ENCODE results near the gene VTN.

The VTN gene

DNA sequence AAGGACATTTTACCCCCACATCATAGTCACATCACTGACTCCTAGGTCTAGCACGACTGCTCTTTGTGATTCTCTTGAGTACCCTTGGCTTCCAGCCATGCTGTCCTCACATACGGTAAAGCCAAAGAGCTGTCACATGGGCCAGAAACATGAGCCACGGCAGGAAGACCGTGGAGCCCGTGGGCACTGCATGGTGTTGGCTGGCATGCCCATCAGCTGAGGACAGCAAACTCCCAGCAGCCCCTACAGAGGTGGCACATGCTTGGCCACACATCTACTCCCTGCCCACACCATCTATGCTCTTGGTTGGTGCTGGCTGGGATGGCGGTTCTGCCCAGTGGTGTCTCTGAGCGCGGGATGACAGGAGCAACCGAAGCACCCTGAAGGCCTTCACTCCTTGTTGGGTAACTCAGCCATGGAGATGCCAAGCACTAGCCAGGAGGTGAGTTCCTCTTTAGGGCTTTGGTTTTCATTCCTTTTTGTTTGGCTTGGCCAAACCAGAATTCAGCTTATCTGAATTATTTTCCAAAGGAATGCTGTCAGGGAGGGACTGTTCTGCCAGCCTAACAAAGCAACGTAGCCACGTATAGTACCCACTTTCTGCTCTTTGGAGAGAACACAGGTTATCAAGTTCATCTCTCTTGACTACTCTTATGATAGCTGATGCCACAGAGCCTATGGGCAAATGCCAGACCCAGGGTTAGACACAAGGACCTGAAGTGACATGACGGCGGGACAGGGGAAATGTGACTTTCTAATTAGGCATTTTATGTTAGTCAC, 24.5 kb downstream of the VTN start:
- TF ChIP-seq, protein P1, sequence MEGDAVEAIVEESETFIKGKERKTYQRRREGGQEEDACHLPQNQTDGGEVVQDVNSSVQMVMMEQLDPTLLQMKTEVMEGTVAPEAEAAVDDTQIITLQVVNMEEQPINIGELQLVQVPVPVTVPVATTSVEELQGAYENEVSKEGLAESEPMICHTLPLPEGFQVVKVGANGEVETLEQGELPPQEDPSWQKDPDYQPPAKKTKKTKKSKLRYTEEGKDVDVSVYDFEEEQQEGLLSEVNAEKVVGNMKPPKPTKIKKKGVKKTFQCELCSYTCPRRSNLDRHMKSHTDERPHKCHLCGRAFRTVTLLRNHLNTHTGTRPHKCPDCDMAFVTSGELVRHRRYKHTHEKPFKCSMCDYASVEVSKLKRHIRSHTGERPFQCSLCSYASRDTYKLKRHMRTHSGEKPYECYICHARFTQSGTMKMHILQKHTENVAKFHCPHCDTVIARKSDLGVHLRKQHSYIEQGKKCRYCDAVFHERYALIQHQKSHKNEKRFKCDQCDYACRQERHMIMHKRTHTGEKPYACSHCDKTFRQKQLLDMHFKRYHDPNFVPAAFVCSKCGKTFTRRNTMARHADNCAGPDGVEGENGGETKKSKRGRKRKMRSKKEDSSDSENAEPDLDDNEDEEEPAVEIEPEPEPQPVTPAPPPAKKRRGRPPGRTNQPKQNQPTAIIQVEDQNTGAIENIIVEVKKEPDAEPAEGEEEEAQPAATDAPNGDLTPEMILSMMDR (conservative IDR thresholded peaks at IDR 0.05): no peak
- no peak for TF ChIP-seq ZFX (IDR thresholded peaks at IDR 0.05)
- peak overlapping the region; percentile 7; the same call in 1 of the 2 replicates for H3K27ac ChIP-seq

GRCh38 chr17:28344435-28344901, 25.6 kb downstream of the VTN start:
- no peak overlapping the region for H3K27ac ChIP-seq
- no peak for TF ChIP-seq ZFX (IDR thresholded peaks at IDR 0.05)
- TF ChIP-seq, protein P1 (conservative IDR thresholded peaks at IDR 0.05): no peak

GRCh38 chr17:28344011-28344410, 26.1 kb downstream of the VTN start:
- TF ChIP-seq ZFX (IDR thresholded peaks at IDR 0.05): no peak
- TF ChIP-seq, protein P1 (conservative IDR thresholded peaks at IDR 0.05): no peak
- no peak overlapping the region for H3K27ac ChIP-seq

GRCh38 chr17:28343491-28343932, 26.6 kb downstream of the VTN start:
- no peak for TF ChIP-seq ZFX (IDR thresholded peaks at IDR 0.05)
- TF ChIP-seq, protein P1 (conservative IDR thresholded peaks at IDR 0.05): no peak
- no peak overlapping the region for H3K27ac ChIP-seq

DNA sequence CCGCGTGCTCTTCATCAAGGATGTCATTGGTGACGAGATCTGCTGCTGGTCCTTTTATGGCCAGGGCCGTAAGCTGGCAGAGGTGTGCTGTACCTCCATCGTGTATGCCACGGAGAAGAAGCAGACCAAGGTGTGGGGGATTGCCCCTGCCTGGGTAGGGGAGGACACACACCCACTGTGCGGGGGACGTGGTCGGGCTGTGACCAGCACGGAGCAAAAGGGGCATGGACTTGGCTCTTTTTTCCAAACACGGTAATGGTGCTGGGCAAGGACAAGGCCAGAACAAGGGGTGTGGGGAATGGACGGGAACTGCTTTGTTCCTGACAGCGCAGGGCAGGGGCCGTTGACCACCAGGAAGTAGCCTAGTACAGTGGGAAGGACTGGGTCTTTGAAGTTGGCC, 27.8 kb downstream of the VTN start:
- TF ChIP-seq, protein P1 (conservative IDR thresholded peaks at IDR 0.05): no peak
- no peak for TF ChIP-seq ZFX (IDR thresholded peaks at IDR 0.05)
- no peak overlapping the region for H3K27ac ChIP-seq

GRCh38 chr17:28341516-28341915, 28.6 kb downstream of the VTN start:
- H3K27ac ChIP-seq: no peak overlapping the region
- no peak for TF ChIP-seq ZFX (IDR thresholded peaks at IDR 0.05)
- TF ChIP-seq, protein P1 (conservative IDR thresholded peaks at IDR 0.05): no peak

- TF ChIP-seq, protein P1 (conservative IDR thresholded peaks at IDR 0.05): no peak
- H3K27ac ChIP-seq: no peak overlapping the region
Measured at GRCh38 chr17:28340374-28340773, 29.7 kb downstream of the VTN start.
